Tibial nerve (tissue), 4 donors: ENCODE results near the gene PWP2. TPM values are rescaled to one million over a fixed set of nuclear protein-coding genes. Genes with fewer than 3 reads are reported as not detected.
"Not testable (repeated sequence)": the region's sequence is repeated elsewhere in the genome, so short reads cannot be mapped to it uniquely, and the experiment has no call there.

Source experiments
- DNase-seq, 2 donors: peaks; one replicate each; pipeline ENCODE4 v3.0.0-alpha.2; 2019; ENCODE audit warnings: low spot score in 2 of 2
- H3K27ac ChIP-seq, 4 donors: fragments of 200-600 bp; sonication (generic) in 3 of 4; one replicate each; pipeline ENCODE4 v1.5.1; 2017 to 2019; ENCODE audit warnings: mild to moderate bottlenecking in 1 of 4
- H3K27me3 ChIP-seq, 2 donors: fragments of 200-600 bp; sonication (generic) in 1 of 2; one replicate each; pipeline versions ENCODE4 v1.5.1 to v1.6.0; 2017 to 2019
- H3K36me3 ChIP-seq, 3 donors: fragments of 200-600 bp; sonication (generic); one replicate each; pipeline ENCODE4 v1.5.1; 2018 to 2019
- H3K4me1 ChIP-seq, 4 donors: fragments of 200-600 bp; sonication (generic) in 3 of 4; one replicate each; pipeline ENCODE4 v1.5.1; 2017 to 2019
- H3K4me3 ChIP-seq, 4 donors: fragments of 200-600 bp; sonication (generic) in 3 of 4; one replicate each; pipeline ENCODE4 v1.5.1; 2017 to 2019; ENCODE audit warnings: mild to moderate bottlenecking in 1 of 4, moderate library complexity in 1 of 4
- H3K9me3 ChIP-seq, 4 donors: fragments of 200-600 bp; sonication (generic) in 3 of 4; one replicate each; pipeline ENCODE4 v1.5.1; 2017 to 2019
- WGBS, 2 donors: methylation state at CpG; one replicate each; pipeline ENCODE4 v1.1.5; 2018; 5-methylcytosine and 5-hydroxymethylcytosine counted together
- total RNA-seq, 4 donors: library from RNA; depleted of rRNA; stranded (reverse); fragments of >200 nt; gene quantifications; one replicate each; pipeline ENCODE4 v1.1.0, GENCODE V29; 2016

PWP2 gene
- total RNA-seq, 4 donors from 2014 or later = 4.7 to 22.0 (median 14.2) TPM

DNA sequence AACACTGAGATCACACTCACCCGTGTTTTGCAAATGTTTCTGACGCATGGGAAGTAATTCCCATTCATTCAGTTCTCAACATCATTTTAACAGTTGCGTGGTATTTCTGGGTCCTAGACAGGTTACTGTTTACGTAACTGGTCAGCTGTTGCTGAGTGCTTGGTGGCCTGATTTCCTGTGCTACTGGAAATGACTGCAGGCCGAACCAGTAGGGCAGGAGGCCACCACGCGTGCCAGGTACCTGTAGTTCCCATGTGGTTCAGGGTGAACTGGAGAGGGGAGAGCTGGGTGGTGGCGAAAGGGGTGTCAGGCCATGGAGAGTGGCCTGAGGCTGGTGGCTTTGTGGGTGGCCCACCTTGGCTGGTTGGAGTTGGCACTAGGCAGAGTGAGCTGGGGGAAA is 27.5 kb downstream of the PWP2 start:
- not testable (repeated sequence) for H3K36me3 ChIP-seq, H3K27ac ChIP-seq, DNase-seq, H3K4me1 ChIP-seq, H3K9me3 ChIP-seq, H3K4me3 ChIP-seq, H3K27me3 ChIP-seq
- no CpG with 5 or more reads among the region's 8 CpGs for WGBS, 2 donors

DNA sequence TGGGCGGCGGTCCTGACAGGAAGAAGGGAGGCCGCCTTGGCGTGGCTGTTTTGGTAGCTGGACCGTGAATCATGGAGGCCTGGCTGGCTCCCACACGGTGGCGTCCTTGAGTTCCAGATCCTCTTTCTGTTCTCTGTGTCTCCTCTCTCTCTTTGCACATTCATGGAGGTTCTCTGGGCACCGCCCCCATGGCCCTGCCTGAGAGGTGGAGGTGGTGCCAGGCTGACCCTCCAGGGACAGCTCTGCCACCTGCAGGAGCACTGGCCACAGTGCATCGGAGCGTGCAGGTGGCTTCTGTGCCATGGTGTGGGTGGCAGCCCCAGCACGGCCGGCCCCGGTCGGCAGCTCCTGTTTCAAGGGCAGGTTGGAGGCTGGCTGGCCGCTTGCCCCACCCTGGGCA is 30.8 kb downstream of the PWP2 start:
- H3K27me3 ChIP-seq, H3K4me1 ChIP-seq, H3K36me3 ChIP-seq, H3K9me3 ChIP-seq, H3K4me3 ChIP-seq, DNase-seq, H3K27ac ChIP-seq: not testable (repeated sequence)
- no CpG with 5 or more reads among the region's 15 CpGs for WGBS, 2 donors

DNA sequence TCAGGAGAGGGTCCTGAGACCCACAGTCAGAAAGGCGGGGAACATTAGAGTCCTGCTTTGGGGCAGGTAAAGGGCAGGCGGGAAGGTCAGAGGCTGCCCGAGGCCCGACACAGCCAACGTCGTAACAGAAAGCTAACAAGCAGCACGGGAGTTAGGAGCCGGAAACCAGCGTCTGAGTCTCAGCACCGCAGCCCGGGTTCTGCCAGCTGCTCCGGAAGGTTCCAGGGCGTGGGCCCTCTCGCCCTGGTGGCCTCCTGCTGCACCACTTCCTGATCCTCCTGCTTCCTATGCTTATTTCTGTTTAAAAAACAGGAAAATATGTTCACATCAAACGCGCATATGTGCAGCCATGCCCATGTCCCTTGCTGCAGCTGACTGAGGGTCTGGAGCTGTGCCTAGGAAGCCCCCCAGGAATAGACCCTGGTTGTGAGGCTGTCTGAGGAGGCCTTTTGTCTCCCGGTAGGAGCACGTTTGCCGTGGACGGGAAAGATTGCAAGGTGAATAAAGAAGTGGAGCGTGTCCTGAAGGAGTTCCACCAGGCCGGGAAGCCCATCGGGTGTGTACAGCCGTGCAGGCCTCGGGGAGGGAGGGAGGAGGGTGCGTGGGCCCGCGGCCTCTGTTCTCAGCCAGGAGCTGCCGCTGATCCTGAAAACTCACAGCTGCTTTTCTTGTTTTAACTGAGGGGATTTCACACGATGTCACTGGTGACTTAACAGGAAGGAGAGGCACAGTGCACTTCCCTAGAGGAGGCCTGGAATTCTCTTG is 32.8 kb downstream of the PWP2 start:
- H3K4me1 ChIP-seq, H3K9me3 ChIP-seq, DNase-seq, H3K27ac ChIP-seq, H3K4me3 ChIP-seq, H3K27me3 ChIP-seq, H3K36me3 ChIP-seq: not testable (repeated sequence)
- WGBS, 2 donors = 51 to 87% methylated on average over 3 to 5 of the region's 30 CpGs

DNA sequence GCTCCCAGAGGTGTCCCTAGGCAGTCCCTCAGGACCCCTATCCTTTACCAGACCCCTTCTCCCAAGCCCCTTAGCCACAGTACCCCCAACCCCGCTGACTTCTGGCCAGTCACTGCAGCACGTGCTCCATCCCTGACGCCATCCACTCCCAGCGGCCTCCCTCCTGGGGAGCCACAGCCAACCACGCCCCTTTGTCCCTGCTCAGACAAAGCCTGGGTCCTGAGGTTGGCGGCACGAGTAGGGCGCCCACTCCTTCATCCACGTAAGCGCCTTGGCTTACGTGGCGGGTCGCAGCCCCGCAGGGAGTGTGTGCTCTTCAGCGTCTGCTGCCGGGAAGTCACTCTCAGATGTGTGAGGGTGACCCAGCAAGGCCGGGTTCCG is 33.3 kb downstream of the PWP2 start:
- not testable (repeated sequence) for H3K4me3 ChIP-seq, H3K27ac ChIP-seq, DNase-seq, H3K4me1 ChIP-seq, H3K27me3 ChIP-seq, H3K36me3 ChIP-seq, H3K9me3 ChIP-seq
- WGBS, 2 donors = no CpG with 5 or more reads among the region's 18 CpGs

DNA sequence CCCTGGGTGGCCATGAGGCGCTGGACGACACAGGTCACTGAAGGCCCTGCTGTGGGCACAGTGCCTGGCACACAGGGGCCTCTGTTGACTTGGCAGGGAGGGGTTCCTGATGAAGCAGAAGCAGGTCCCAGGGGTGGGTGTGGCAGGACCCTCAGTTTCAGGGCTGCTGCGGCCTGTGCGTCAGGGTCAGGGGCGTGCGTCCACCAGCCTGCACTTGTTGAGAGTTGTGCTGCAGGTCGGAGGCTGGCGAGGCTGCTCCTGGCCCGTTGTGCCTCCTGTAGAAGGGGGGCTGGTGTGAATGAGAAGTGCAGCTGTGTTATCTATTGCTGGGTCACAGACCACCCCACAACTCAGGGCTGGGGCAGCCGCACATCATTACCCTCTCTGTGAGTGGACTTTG is 35.3 kb downstream of the PWP2 start:
- not testable (repeated sequence) for H3K36me3 ChIP-seq, H3K4me3 ChIP-seq, H3K4me1 ChIP-seq, H3K27ac ChIP-seq, DNase-seq, H3K9me3 ChIP-seq, H3K27me3 ChIP-seq
- WGBS, 2 donors = no CpG with 5 or more reads among the region's 10 CpGs

DNA sequence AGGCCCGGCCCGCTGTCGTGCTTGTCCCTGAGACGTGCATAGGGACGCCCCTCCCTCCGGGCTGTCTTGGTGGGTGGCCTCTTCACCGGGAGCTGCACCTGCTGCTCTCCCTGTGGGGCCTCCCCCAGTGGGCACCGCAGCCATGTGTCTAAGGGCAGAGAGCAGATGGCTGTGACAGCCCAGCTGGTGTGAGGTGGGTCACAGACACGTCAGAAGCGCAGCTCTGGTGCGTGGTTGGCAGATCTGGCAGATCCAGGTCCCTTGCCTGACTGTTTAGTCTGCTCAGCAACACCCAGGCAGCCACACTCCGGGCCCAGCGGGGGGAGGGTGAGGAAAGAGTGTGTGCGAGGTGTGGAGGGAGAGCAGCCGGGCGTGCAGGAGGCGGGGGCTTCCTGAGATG is 36.2 kb downstream of the PWP2 start:
- not testable (repeated sequence) for DNase-seq, H3K27ac ChIP-seq, H3K27me3 ChIP-seq, H3K4me1 ChIP-seq, H3K4me3 ChIP-seq, H3K9me3 ChIP-seq, H3K36me3 ChIP-seq
- WGBS, 2 donors = no CpG with 5 or more reads among the region's 17 CpGs

DNA sequence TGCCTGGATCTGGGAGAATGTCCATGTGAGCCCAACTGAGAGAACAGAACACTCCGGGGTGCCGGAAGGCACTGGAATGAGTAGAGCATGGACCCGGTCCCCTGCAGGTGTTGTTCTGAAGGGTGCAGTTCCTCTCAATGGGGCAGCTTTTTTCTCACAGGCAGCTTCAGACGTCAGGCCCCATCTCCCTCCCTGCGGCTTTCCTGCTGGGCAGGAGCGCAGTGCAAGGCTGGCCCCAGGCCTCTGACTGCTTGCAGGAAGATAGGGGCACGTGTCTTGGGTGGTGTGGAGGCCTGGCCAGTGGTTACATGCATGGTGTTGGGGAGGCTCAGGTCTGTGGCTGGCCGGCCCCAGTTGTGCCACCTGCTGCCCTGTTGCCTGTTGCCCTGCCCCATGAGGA is 36.8 kb downstream of the PWP2 start:
- H3K36me3 ChIP-seq, H3K4me1 ChIP-seq, H3K27me3 ChIP-seq, DNase-seq, H3K4me3 ChIP-seq, H3K9me3 ChIP-seq, H3K27ac ChIP-seq: not testable (repeated sequence)
- WGBS, 2 donors = no CpG with 5 or more reads among the region's 8 CpGs

DNA sequence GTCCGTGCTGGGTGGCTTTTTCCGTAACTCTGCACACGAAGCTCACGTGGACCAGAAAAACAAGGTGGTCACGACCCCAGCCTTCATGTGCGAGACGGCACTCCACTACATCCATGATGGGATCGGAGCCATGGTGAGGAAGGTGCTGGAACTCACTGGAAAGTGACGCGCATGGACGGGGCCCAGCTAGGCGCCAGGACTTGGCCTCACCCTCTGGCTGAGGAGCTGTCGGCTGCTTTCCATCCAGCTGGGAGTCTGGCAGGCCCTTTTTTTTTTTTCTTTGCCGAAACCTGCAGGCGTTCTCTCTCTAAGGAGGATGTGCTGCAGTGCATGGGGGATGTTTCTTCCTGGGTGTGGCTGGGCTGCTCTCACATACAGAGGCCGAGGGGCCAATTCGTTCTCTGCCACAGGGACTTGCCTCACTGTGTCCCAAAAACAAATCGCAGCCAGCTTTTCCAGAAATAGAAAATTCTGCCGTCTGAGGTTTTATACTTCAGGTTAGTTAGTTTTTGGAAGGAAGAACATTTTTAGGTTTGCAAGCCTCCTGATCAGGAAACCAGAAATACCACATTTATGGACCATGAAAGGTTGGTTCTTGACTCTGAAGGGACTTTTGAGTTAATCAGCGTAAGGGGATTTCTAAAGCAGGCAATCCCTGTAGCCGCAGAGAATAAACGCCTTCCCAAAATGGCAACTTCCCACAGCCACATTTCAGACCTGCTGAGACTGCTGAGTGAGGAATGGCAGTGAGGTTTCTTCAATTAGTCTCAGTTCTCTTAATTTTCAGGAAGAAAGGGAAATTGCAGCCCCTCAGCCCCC is 37.8 kb downstream of the PWP2 start:
- not testable (repeated sequence) for H3K27ac ChIP-seq, DNase-seq, H3K36me3 ChIP-seq, H3K27me3 ChIP-seq, H3K4me1 ChIP-seq, H3K9me3 ChIP-seq, H3K4me3 ChIP-seq
- WGBS, 2 donors = no CpG with 5 or more reads among the region's 22 CpGs

DNA sequence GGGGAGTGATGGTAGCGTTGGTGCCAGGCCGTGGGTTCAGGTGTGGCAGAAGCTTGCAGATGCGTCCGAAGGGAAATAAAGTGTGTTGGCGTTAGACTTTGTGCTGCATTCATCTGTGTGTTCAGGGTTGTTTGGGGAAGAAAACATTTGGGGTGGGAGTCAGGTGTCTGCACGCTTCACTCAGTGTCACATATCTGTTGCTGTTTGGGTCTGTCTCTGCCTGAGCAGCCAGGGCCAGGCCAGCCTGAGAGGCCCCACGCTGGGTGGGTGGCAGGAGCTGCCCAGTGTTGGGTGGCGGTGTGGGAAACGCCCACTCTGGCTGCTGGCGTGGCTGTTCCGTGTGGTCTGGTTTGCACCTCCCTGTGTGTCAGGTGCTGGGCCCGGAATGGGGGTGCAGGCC is 38.4 kb downstream of the PWP2 start:
- no CpG with 5 or more reads among the region's 12 CpGs for WGBS, 2 donors
- H3K36me3 ChIP-seq, H3K27ac ChIP-seq, H3K9me3 ChIP-seq, H3K4me3 ChIP-seq, DNase-seq, H3K4me1 ChIP-seq, H3K27me3 ChIP-seq: not testable (repeated sequence)

DNA sequence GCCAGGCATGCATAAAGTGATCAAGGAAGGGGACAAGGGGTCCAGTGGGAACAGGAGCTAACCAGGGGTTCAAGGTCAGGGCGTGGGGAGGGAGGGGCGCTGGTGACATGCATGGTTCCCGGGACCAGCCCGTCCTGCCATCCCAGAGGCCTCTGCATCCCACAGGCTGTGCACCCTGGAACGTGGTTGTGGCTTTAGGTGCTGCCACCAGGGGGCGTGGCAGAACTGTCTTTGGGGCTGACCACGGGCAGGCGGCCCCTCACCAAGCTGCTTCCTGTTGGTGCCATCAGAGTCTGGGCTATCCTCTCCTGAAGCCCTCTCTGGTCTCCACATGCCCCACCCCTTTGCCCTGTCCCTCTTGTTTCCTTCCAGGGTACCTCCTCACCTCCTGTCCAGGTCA is 39.9 kb downstream of the PWP2 start:
- not testable (repeated sequence) for H3K27me3 ChIP-seq, DNase-seq, H3K9me3 ChIP-seq, H3K4me1 ChIP-seq, H3K4me3 ChIP-seq, H3K36me3 ChIP-seq, H3K27ac ChIP-seq
- no CpG with 5 or more reads among the region's 8 CpGs for WGBS, 2 donors

DNA sequence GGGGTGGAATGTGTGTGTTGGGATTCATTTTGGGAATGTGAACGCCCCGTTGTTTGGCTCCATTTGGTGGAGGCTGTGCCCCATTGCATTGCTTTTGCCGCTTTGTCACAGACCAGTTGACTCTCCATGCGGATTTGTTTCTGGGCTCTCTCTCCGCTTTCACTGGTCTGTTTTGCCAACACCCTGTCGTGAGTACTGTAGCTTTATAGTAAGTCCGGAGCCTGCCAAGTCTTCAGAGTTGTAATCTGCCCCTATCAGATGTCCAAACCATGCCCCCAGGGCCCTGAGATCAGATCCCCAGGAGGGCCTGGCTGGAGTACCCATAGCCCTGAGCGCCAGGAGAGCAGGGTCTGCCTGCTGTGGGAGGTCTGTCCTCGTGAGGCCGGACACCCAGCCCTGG is 43.1 kb downstream of the PWP2 start:
- not testable (repeated sequence) for DNase-seq, H3K36me3 ChIP-seq
- WGBS, 2 donors = no CpG with 5 or more reads among the region's 10 CpGs

DNA sequence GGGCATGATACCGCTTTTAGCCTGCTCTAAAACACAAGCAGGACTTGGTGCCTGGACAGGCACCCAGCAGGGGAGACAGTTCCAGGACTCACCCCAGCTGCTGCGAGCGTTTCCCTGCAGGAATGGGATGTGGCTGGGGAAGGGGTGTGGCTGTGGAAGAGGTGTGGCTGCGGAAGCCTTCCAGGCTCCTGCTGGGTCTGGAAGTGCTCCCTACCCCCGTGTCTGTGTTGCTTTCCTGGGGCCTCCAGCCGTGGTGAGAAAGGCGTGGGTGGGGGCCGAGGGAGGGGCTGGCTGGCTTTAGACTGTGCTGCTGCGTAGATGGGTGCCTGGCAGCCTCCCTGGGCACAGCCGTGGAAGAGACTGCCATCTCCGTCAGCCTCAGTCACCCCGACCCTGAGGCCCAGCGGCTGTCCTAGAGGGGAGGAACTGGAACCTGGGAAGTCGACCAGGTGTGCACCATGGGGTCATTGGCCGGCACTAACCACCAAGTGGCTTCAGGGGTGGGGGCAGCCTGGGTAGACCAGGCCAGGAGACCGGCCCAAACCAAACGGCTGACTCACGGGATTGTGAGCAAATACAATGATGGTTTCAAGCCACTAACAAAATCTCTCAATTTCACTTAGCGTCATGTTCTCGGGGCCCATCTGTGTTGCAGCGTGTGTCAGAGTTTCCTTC is 46.2 kb downstream of the PWP2 start:
- not testable (repeated sequence) for H3K27me3 ChIP-seq, DNase-seq, H3K9me3 ChIP-seq, H3K27ac ChIP-seq, H3K36me3 ChIP-seq, H3K4me3 ChIP-seq, H3K4me1 ChIP-seq
- no CpG with 5 or more reads among the region's 21 CpGs for WGBS, 2 donors

More for the DNA sequence above, 43.1 kb downstream of the PWP2 start:
- H3K4me3 ChIP-seq, H3K27me3 ChIP-seq, H3K9me3 ChIP-seq, H3K27ac ChIP-seq, H3K4me1 ChIP-seq: not testable (repeated sequence)

DNA sequence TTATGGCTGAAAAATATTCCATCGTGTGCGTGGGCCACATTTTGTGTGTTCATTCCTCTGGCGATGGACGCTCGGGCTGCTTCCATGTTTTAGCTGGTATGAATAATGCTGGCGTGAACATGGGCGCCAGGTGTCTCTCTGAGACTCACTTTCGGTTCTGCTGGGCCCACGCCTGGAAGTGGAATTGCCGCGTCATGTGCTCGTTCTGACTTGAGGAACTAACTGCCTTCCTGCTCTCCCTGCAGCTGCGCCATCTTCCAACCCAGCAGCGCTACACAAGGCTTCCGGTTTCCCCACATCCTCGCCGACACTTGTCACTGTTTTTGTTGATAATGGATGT is 46.7 kb downstream of the PWP2 start:
- not testable (repeated sequence) for H3K4me3 ChIP-seq
- no CpG with 5 or more reads among the region's 17 CpGs for WGBS, 2 donors

DNA sequence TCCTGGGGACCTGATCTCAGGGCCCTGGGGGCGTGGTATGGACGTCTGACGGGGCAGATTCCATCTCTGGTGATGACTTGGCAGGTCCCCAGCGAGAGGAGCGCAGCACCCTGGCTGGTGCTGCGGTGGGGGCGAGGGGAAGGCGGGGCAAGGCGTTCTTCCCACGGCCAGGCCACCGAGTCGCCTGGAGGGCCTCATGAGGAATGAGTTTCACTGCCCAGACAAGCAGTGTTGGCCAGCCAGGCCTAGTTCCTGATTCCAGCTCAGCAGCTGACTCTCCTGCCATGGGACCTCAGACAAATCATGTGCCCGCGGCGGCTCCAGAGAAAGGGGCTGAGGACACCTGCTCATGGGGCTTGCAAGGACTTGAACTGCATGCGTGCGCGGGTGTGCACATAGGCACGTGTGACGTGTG is 47.6 kb downstream of the PWP2 start:
- H3K27ac ChIP-seq, H3K36me3 ChIP-seq, H3K4me3 ChIP-seq, H3K4me1 ChIP-seq, DNase-seq, H3K27me3 ChIP-seq, H3K9me3 ChIP-seq: not testable (repeated sequence)
- WGBS, 2 donors = no CpG with 5 or more reads among the region's 20 CpGs

More for the DNA sequence above, 46.7 kb downstream of the PWP2 start:
- H3K9me3 ChIP-seq, H3K4me1 ChIP-seq, H3K27ac ChIP-seq, H3K36me3 ChIP-seq, H3K27me3 ChIP-seq: not testable (repeated sequence)
- DNase-seq = peak in 1 of 2 donors; percentile 4
